C4-2B (cell line): ENCODE data around the gene PRKG1.
"Not testable (repeated sequence)": the region's sequence is repeated elsewhere in the genome, so short reads cannot be mapped to it uniquely, and the experiment has no call there.

Source experiments
- H3K27ac ChIP-seq: fragments of 450-650 bp; 2 replicates; pipeline ENCODE4 v1.5.1; 2017
- CTCF ChIP-seq: fragments of 450-650 bp; conservative IDR thresholded peaks from 2 replicates; pipeline ENCODE4 v1.5.1; 2017; ENCODE audit warnings: mild to moderate bottlenecking
- ZFX ChIP-seq: fragments of 450-650 bp; IDR thresholded peaks from 2 replicates; pipeline ENCODE4 v1.6.1; 2017

PRKG1 gene

GRCh38 chr10:51439645-51440044 lies 365.4 kb downstream of the PRKG1 start:
- no peak overlapping the region for H3K27ac ChIP-seq
- TF ChIP-seq ZFX: no peak
- TF ChIP-seq CTCF: no peak

- no peak overlapping the region for H3K27ac ChIP-seq
- no peak for TF ChIP-seq CTCF
- no peak for TF ChIP-seq ZFX
Measured at GRCh38 chr10:51445588-51445987, 371.3 kb downstream of the PRKG1 start.

- no peak for TF ChIP-seq CTCF
- no peak for TF ChIP-seq ZFX
- H3K27ac ChIP-seq: no peak overlapping the region
Measured at GRCh38 chr10:51447119-51447518, 372.8 kb downstream of the PRKG1 start.

GRCh38 chr10:51455762-51456161 lies 381.5 kb downstream of the PRKG1 start:
- not testable (repeated sequence) for H3K27ac ChIP-seq

- H3K27ac ChIP-seq: no peak overlapping the region
- TF ChIP-seq CTCF: no peak
- TF ChIP-seq ZFX: no peak
Measured at GRCh38 chr10:51459476-51459875, 385.2 kb downstream of the PRKG1 start.

- H3K27ac ChIP-seq: no peak overlapping the region
- no peak for TF ChIP-seq CTCF
- TF ChIP-seq ZFX: no peak
Measured at GRCh38 chr10:51462076-51462779, 387.9 kb downstream of the PRKG1 start.

GRCh38 chr10:51468424-51468823 lies 394.1 kb downstream of the PRKG1 start:
- no peak overlapping the region for H3K27ac ChIP-seq
- TF ChIP-seq CTCF: no peak
- TF ChIP-seq ZFX: no peak

- no peak overlapping the region for H3K27ac ChIP-seq
- TF ChIP-seq CTCF (no peak), ZFX (no peak)
Measured at GRCh38 chr10:51469686-51470085, 395.4 kb downstream of the PRKG1 start.
